Endodermal cell (in vitro differentiated cells): ENCODE measurements around the gene MAPK10. TPM values are rescaled to one million over a fixed set of nuclear protein-coding genes. Genes with fewer than 3 reads are reported as not detected.
A peak's percentile ranks its signal among the peaks of the same experiment; 100 is the strongest.

ENCODE experiments used
- DNase-seq: peaks from one replicate; pipeline ENCODE4 v3.0.0-alpha.2; 2017
- H3K27ac ChIP-seq: 2 replicates; pipeline ENCODE4 v1.5.1; 2013; ENCODE audit warnings: mild to moderate bottlenecking, low read depth, low read length, moderate library complexity
- H3K27me3 ChIP-seq: 2 replicates; pipeline ENCODE4 v1.6.1; 2013; ENCODE audit warnings: mild to moderate bottlenecking, low read length, moderate library complexity; ENCODE audit not compliant: insufficient read depth, control insufficient read depth, poor library complexity, severe bottlenecking
- H3K36me3 ChIP-seq: 2 replicates; pipeline ENCODE4 v1.7.0; 2013; ENCODE audit warnings: mild to moderate bottlenecking, low read length, moderate library complexity; ENCODE audit not compliant: control insufficient read depth, insufficient read depth
- H3K4me1 ChIP-seq: one replicate; pipeline ENCODE4 v1.7.0; 2013; ENCODE audit warnings: low read length; ENCODE audit not compliant: control insufficient read depth, insufficient read depth
- H3K4me3 ChIP-seq: 2 replicates; pipeline ENCODE4 v1.5.1; 2013; ENCODE audit warnings: mild to moderate bottlenecking, low read length, moderate library complexity
- H3K9ac ChIP-seq: 2 replicates; pipeline ENCODE4 v1.6.1; 2013; ENCODE audit warnings: mild to moderate bottlenecking, low read length, moderate library complexity; ENCODE audit not compliant: poor library complexity, severe bottlenecking; ENCODE audit errors: extremely low read depth
- H3K9me3 ChIP-seq: 2 replicates; pipeline ENCODE4 v1.6.1; 2013; ENCODE audit warnings: mild to moderate bottlenecking, low read length, moderate library complexity; ENCODE audit not compliant: control insufficient read depth
- H3K27ac Mint-ChIP-seq: 2 replicates; pipeline ENCODE4 v1.8.0; 2020; ENCODE audit warnings: mixed read lengths
- H3K27me3 Mint-ChIP-seq: 2 replicates; pipeline ENCODE4 v1.8.0; 2021; ENCODE audit warnings: mild to moderate bottlenecking, mixed read lengths; ENCODE audit not compliant: insufficient read depth
- H3K36me3 Mint-ChIP-seq: 2 replicates; pipeline ENCODE4 v1.8.0; 2020; ENCODE audit warnings: low read depth, mixed read lengths
- H3K4me1 Mint-ChIP-seq: 2 replicates; pipeline ENCODE4 v1.8.0; 2020; ENCODE audit warnings: mixed read lengths
- H3K4me3 Mint-ChIP-seq: 2 replicates; pipeline ENCODE4 v1.8.0; 2020; ENCODE audit warnings: mild to moderate bottlenecking, moderate library complexity, mixed read lengths
- H3K9me3 Mint-ChIP-seq: 2 replicates; pipeline ENCODE4 v1.8.0; 2020; ENCODE audit warnings: mild to moderate bottlenecking, mixed read lengths
- CTCF ChIP-seq: fragments of 200-600 bp; sonication (generic); conservative IDR thresholded peaks from 2 replicates; pipeline ENCODE4 v1.5.0; 2021; ENCODE audit warnings: antibody characterized with exemption, mild to moderate bottlenecking
- WGBS, 2 experiments: methylation state at CpG; one replicate each; pipeline versions ENCODE4 v1.1.5 to v1.1.7; 2013; ENCODE audit warnings: missing lambda C conversion rate in 2 of 2, mixed read lengths in 1 of 2; ENCODE audit not compliant: insufficient coverage in 1 of 2, insufficient read length in 1 of 2; 5-methylcytosine and 5-hydroxymethylcytosine counted together
- total RNA-seq, 2 donors: library from RNA; stranded (reverse); fragmentation: NEBNext Ultra II Directional in 1 of 2; extraction: Animal tissue kit (Norgen Biotek cat#: 25700) in 1 of 2; gene quantifications; 2 replicates in 1 of 2; 3 replicates in 1 of 2; pipeline ENCODE4 v1.2.1, GENCODE V29; 2021

The MAPK10 gene
- total RNA-seq, 2 donors from 2014 or later: 45.1 to 70.2 TPM

- Histone ChIP-seq H3K36me3 (peaks cover 31% of the 10 kb centered on the region), H3K27ac (no peak overlapping the region), H3K27me3 (no peaks in the 10 kb centered on the region), H3K9ac (no peak overlapping the region), H3K4me1 (no peaks in the 10 kb centered on the region), H3K9me3 (peaks cover 58% of the 10 kb centered on the region), H3K4me3 (no peak overlapping the region)
- TF ChIP-seq CTCF: no peak
- Mint-ChIP-seq H3K27ac (peak overlapping the region; percentile 72), H3K4me3 (no peak overlapping the region), H3K36me3 (peaks cover 69% of the 10 kb centered on the region), H3K9me3 (peaks cover 66% of the 10 kb centered on the region), H3K27me3 (peaks cover 2% of the 10 kb centered on the region), H3K4me1 (peaks cover 19% of the 10 kb centered on the region)
- DNase-seq: no peak
- WGBS, 2 experiments: 33 to 75% methylated on average over 1 of the region's 1 CpG
These were observed 17.0 kb upstream of the MAPK10 start for GRCh38 chr4:86376850-86377249.

DNA sequence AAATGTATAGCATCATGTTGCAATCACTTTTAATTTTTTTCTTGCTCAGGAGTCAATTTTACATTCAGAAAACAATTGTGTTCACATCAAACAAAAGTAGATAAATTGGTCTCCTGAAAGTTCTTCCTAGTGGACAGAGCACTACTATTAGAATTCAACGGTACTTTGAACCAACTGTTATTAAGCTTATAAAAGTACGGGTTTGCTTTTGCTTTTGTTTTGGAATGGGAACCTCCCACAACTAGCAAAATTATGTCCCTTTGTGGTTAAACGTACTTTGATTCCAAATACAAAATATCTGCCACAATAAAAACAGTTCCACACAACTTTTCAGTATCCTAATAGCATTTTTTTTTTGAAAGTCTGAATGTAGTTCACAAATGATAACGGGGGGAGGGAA, 8.6 kb upstream of the MAPK10 start:
- no peak for DNase-seq
- Histone ChIP-seq H3K27me3 (no peaks in the 10 kb centered on the region), H3K9ac (no peak overlapping the region), H3K27ac (no peak overlapping the region), H3K36me3 (peaks cover 10% of the 10 kb centered on the region), H3K4me1 (no peaks in the 10 kb centered on the region), H3K4me3 (no peak overlapping the region), H3K9me3 (peaks cover 59% of the 10 kb centered on the region)
- H3K27ac Mint-ChIP-seq: no peak overlapping the region
- peaks cover 48% of the 10 kb centered on the region for H3K36me3 Mint-ChIP-seq
- H3K4me1 Mint-ChIP-seq: peaks cover 9% of the 10 kb centered on the region
- H3K4me3 Mint-ChIP-seq: no peak overlapping the region
- peaks cover 38% of the 10 kb centered on the region for H3K9me3 Mint-ChIP-seq
- peaks cover 2% of the 10 kb centered on the region for H3K27me3 Mint-ChIP-seq
- no peak for TF ChIP-seq CTCF
- WGBS, 2 experiments: 90 to 100% methylated on average over 1 to 4 of the region's 4 CpGs

GRCh38 chr4:86367577-86367976, 7.7 kb upstream of the MAPK10 start:
- no peak overlapping the region for H3K4me3 Mint-ChIP-seq
- H3K36me3 Mint-ChIP-seq: peaks cover 42% of the 10 kb centered on the region
- peak overlapping the region; percentile 58 for H3K4me3 ChIP-seq
- H3K27ac Mint-ChIP-seq: no peak overlapping the region
- H3K36me3 ChIP-seq: peaks cover 10% of the 10 kb centered on the region
- H3K4me1 Mint-ChIP-seq: peaks cover 9% of the 10 kb centered on the region
- no peaks in the 10 kb centered on the region for H3K27me3 ChIP-seq
- WGBS, 2 experiments: 93% methylated on average over 1 of the region's 1 CpG; no CpG with 5 or more reads in 1 of the 2 experiments
- DNase-seq: no peak
- H3K27ac ChIP-seq: no peak overlapping the region
- H3K27me3 Mint-ChIP-seq: peaks cover 2% of the 10 kb centered on the region
- H3K4me1 ChIP-seq: no peaks in the 10 kb centered on the region
- peaks cover 30% of the 10 kb centered on the region for H3K9me3 Mint-ChIP-seq
- H3K9me3 ChIP-seq: peaks cover 54% of the 10 kb centered on the region
- TF ChIP-seq CTCF: no peak
- H3K9ac ChIP-seq: no peak overlapping the region
